Endothelial cell of umbilical vein (primary cell): ENCODE measurements around the gene FLACC1. TPM values are rescaled to one million over a fixed set of nuclear protein-coding genes. Genes with fewer than 3 reads are reported as not detected.

ENCODE experiments used
- BruUV-seq: library from RNA; stranded (reverse); fragments of 400-500 nt; replicated peaks from 2 replicates; lab custom pipeline; 2021; lab: Mats Ljungman, UMichigan
- CTCF ChIA-PET: fragments of 300-600, 350-600 bp; sonication (Branson Sonifier 250); formaldehyde crosslinking; loops from one replicate; lab custom pipeline; 2021; ENCODE audit warnings: antibody characterized with exemption, inconsistent platforms; lab: Charles Lee
- POLR2A ChIA-PET: fragments of 300-600, 350-600 bp; sonication (Branson Sonifier 250); formaldehyde crosslinking; loops from one replicate; lab custom pipeline; 2021; ENCODE audit warnings: antibody characterized with exemption, inconsistent platforms; lab: Charles Lee
- DNase-seq: peaks from one replicate; pipeline ENCODE4 v3.0.0-alpha.2; 2011; ENCODE audit warnings: low read depth, low spot score
- FAIRE-seq: peaks from 2 replicates; lab custom pipeline; 2011; peaks lifted over from hg19 to GRCh38; lab: Jason Lieb, UNC
- H2AFZ ChIP-seq: 2 replicates; pipeline ENCODE4 v1.6.0; 2012; ENCODE audit warnings: low read depth, low read length, control low read depth, inconsistent platforms
- H3K27ac ChIP-seq: 2 replicates; pipeline ENCODE4 v1.5.1; 2011; ENCODE audit warnings: low read depth, mild to moderate bottlenecking, control low read depth, low read length, moderate library complexity; ENCODE audit not compliant: insufficient read depth
- H3K27me3 ChIP-seq, 2 experiments: 2 replicates each; pipeline versions ENCODE4 v1.6.0 to v1.6.1; 2011; ENCODE audit warnings: low read length in 2 of 2, mixed read lengths in 1 of 2; ENCODE audit not compliant: control insufficient read depth in 2 of 2, insufficient read depth in 2 of 2
- H3K36me3 ChIP-seq, 2 experiments: 2 replicates in 1 of 2; 3 replicates in 1 of 2; pipeline ENCODE4 v1.5.1; 2011; ENCODE audit warnings: low read length in 2 of 2, mild to moderate bottlenecking in 1 of 2, moderate library complexity in 1 of 2; ENCODE audit not compliant: control insufficient read depth in 2 of 2, insufficient read depth in 2 of 2; ENCODE audit errors: extremely low read depth in 1 of 2
- H3K4me1 ChIP-seq: 3 replicates; pipeline ENCODE4 v1.5.1; 2011; ENCODE audit warnings: mild to moderate bottlenecking, low read length; ENCODE audit not compliant: control insufficient read depth, insufficient read depth; ENCODE audit errors: extremely low read depth
- H3K4me2 ChIP-seq: 2 replicates; pipeline ENCODE4 v1.6.1; 2011; ENCODE audit warnings: low read length, control low read depth, mixed read lengths; ENCODE audit not compliant: insufficient read depth
- H3K4me3 ChIP-seq, 3 experiments: fragments of 200-600 bp in 1 of 3; sonication (generic), shearing (Covaris generic) in 1 of 3; replicated peaks in 1 of 3; 2 replicates each; pipeline ENCODE4 v1.5.1; 2011 to 2016; ENCODE audit warnings: control low read depth in 3 of 3, low read length in 3 of 3, mild to moderate bottlenecking in 2 of 3, inconsistent platforms in 1 of 3, low read depth in 1 of 3, moderate library complexity in 1 of 3; ENCODE audit not compliant: insufficient read depth in 1 of 3
- H3K79me2 ChIP-seq: 2 replicates; pipeline ENCODE4 v1.6.0; 2012; ENCODE audit warnings: low read length, inconsistent platforms; ENCODE audit not compliant: control insufficient read depth, insufficient read depth
- H3K9ac ChIP-seq: replicated peaks from 2 replicates; pipeline ENCODE3; 2011; ENCODE audit warnings: low read length, control low read depth; ENCODE audit not compliant: insufficient read depth; ENCODE audit errors: extremely low read depth
- H3K9me1 ChIP-seq: replicated peaks from 3 replicates; pipeline ENCODE4 v1.6.0; 2011; ENCODE audit warnings: mild to moderate bottlenecking, low read length; ENCODE audit not compliant: control insufficient read depth, insufficient read depth; ENCODE audit errors: extremely low read depth
- H3K9me3 ChIP-seq: replicated peaks from 2 replicates; pipeline ENCODE4 v1.5.1; 2012; ENCODE audit warnings: low read length, inconsistent platforms; ENCODE audit not compliant: control insufficient read depth, insufficient read depth
- H4K20me1 ChIP-seq: replicated peaks from 2 replicates; pipeline ENCODE3; 2011; ENCODE audit warnings: mild to moderate bottlenecking, low read length; ENCODE audit not compliant: control insufficient read depth, insufficient read depth; ENCODE audit errors: extremely low read depth
- CTCF ChIP-seq, 2 donors: IDR thresholded peaks; 1 replicate in 1 of 2; 2 replicates in 1 of 2; pipeline ENCODE4 v1.5.1; 2011; ENCODE audit warnings: low read length in 2 of 2, mild to moderate bottlenecking in 2 of 2, moderate library complexity in 2 of 2, control low read depth in 1 of 2, inconsistent platforms in 1 of 2, low read depth in 1 of 2; ENCODE audit not compliant: insufficient read depth in 1 of 2; ENCODE audit errors: extremely low read depth in 1 of 2
- EZH2 ChIP-seq: IDR thresholded peaks from 2 replicates; pipeline ENCODE4 v1.6.1; 2012; ENCODE audit warnings: borderline replicate concordance, low read depth, mild to moderate bottlenecking, moderate library complexity, low read length, inconsistent platforms; ENCODE audit not compliant: severe bottlenecking
- FOS ChIP-seq: IDR thresholded peaks from 2 replicates; pipeline ENCODE4 v1.6.1; 2011; ENCODE audit warnings: mild to moderate bottlenecking, low read length, moderate library complexity, borderline replicate concordance; ENCODE audit not compliant: insufficient read depth
- GATA2 ChIP-seq: IDR thresholded peaks from 2 replicates; pipeline ENCODE4 v1.7.0; 2011; ENCODE audit warnings: low read depth, mild to moderate bottlenecking, moderate library complexity, mixed read lengths, low read length; ENCODE audit not compliant: insufficient read length, insufficient read depth
- JUN ChIP-seq: IDR thresholded peaks from 2 replicates; pipeline ENCODE4 v1.6.1; 2011; ENCODE audit warnings: borderline replicate concordance, low read depth; ENCODE audit not compliant: insufficient read length, insufficient read depth
- MAX ChIP-seq: IDR thresholded peaks from 2 replicates; pipeline ENCODE4 v1.6.1; 2011; ENCODE audit not compliant: insufficient read depth, insufficient read length
- MYC ChIP-seq: IDR thresholded peaks from one replicate; pipeline ENCODE4 v1.6.1; 2011; ENCODE audit warnings: mild to moderate bottlenecking, low read depth, low read length
- POLR2A ChIP-seq: IDR thresholded peaks from 2 replicates; pipeline ENCODE4 v1.6.1; 2012; ENCODE audit warnings: low read depth, mild to moderate bottlenecking, control low read depth, low read length
- POLR2AphosphoS5 ChIP-seq: IDR thresholded peaks from 2 replicates; pipeline ENCODE4 v1.6.1; 2012; ENCODE audit warnings: low read depth, mild to moderate bottlenecking, control low read depth, low read length, moderate library complexity; ENCODE audit not compliant: insufficient read depth
- dilution Hi-C: fragments of 300-500 bp; cut with MboI; formaldehyde crosslinking; loops from one replicate; pipeline ENCODE4 v1.15.0; 2019; ENCODE audit warnings: low sequenced_read_pairs; ENCODE audit not compliant: extremely low pct_ligation_motif_present
- intact Hi-C: fragments of 100-400 bp; cut with micrococcal nuclease; formaldehyde crosslinking; loops from one replicate; pipeline ENCODE4 v1.10.0; 2022
- polyA plus RNA-seq, 4 experiments: library from polyadenylated mRNA; depleted of rRNA in 3 of 4; stranded (reverse) in 3 of 4; unstranded in 1 of 4; fragments of >200 nt; gene quantifications; 2 replicates each; pipeline versions ENCODE4 v1.2.1 to v1.2.3, GENCODE V29; 2011 to 2012; ENCODE audit warnings: missing spikeins in 1 of 4
- total RNA-seq: library from RNA; stranded (reverse); gene quantifications from 2 replicates; pipeline ENCODE4 v1.2.3, GENCODE V29; 2021

Gene FLACC1
- total and polyA plus RNA-seq, 2 donors (not counting 3 experiments of a cell fraction or from before 2014, with no cell fraction given): 0.11 to 1.4 TPM

DNA sequence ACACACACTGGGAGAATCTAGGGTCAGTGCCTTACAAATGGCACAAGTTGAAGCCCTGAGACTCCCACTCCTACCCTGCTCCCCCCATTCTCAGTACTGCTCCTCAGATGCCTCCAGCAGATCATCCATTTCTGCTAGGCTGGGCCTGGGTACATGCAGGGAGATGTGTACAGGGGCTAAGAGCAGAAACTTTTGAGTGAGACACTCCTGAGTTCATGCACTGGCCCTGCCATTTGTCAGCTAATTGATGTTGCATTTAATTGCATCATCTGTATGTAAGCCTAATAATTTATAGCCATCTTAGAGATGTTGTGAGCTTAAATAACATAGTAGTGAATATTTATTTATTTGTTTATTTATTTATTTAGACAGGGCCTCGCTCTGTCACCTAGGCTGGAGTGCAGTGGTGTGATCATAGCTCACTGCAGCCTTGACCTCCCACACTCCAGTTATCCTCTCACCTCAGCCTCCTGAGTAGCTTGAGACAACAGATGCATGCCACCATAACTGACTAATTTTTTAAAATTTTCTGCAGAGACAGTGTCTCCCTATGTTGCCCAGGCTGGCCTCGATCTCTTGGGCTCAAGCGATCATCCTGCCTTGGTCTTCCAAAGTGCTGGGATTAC, 101.6 kb downstream of the FLACC1 start:
- BruUV-seq: no TSS peak
- ChIA-PET CTCF (interaction anchor here (1.3 to 4.6 kb wide), 3 partner anchors 10 to 109 kb away, joined by 3 to 17 read pairs (median 5); no protein-coding TSS in a partner anchor), POLR2A (no interaction called here)
- DNase-seq (no peak), FAIRE-seq (no peak)
- no peak overlapping the region for H2AFZ ChIP-seq
- no peak overlapping the region for H3K4me2 ChIP-seq
- H3K36me3 ChIP-seq: no peaks in the 10 kb centered on the region
- H3K27ac ChIP-seq: no peak overlapping the region
- dilution Hi-C loops: no loop called here
- no peaks in the 10 kb centered on the region for H4K20me1 ChIP-seq
- no peaks in the 10 kb centered on the region for H3K9me1 ChIP-seq
- H3K4me1 ChIP-seq: peaks cover 28% of the 10 kb centered on the region
- intact Hi-C loops: loop anchor here (5.0 kb wide), 3 partner anchors 107 to 442 kb away; partner anchors contain the start of gene MPP4
- H3K9ac ChIP-seq: no peak overlapping the region
- H3K79me2 ChIP-seq: peaks cover 10% of the 10 kb centered on the region
- TF ChIP-seq POLR2A (no peak), GATA2 (no peak), JUN (no peak), MAX (no peak), MYC (no peak), FOS (no peak), POLR2AphosphoS5 (no peak), EZH2 (no peak), CTCF (IDR thresholded peaks at IDR 0.05; ENCODE audit: extremely low read depth in 1 of 2, insufficient read depth in 1 of 2, low read depth in 1 of 2, low read length in 2 of 2) (no peak)
- peaks cover 0 to under 1% of the 10 kb centered on the region in 2 experiments for H3K27me3 ChIP-seq
- H3K9me3 ChIP-seq: no peaks in the 10 kb centered on the region
- no peak overlapping the region for H3K4me3 ChIP-seq
